Glomerular endothelial cell (primary cell): ENCODE results near the gene DPH2. TPM values are rescaled to one million over a fixed set of nuclear protein-coding genes. Genes with fewer than 3 reads are reported as not detected.

Source experiments
- DNase-seq: peaks from one replicate; pipeline ENCODE4 v3.0.0-alpha.2; 2011; ENCODE audit warnings: low read depth, low spot score; ENCODE audit errors: extremely low read depth
- total RNA-seq: library from RNA; depleted of rRNA; stranded (reverse); fragments of >200 nt; gene quantifications from 2 replicates; pipeline ENCODE4 v1.2.3, GENCODE V29; 2015

The DPH2 gene
- total RNA-seq, 1 donor from 2014 or later: 19.4 TPM

DNA sequence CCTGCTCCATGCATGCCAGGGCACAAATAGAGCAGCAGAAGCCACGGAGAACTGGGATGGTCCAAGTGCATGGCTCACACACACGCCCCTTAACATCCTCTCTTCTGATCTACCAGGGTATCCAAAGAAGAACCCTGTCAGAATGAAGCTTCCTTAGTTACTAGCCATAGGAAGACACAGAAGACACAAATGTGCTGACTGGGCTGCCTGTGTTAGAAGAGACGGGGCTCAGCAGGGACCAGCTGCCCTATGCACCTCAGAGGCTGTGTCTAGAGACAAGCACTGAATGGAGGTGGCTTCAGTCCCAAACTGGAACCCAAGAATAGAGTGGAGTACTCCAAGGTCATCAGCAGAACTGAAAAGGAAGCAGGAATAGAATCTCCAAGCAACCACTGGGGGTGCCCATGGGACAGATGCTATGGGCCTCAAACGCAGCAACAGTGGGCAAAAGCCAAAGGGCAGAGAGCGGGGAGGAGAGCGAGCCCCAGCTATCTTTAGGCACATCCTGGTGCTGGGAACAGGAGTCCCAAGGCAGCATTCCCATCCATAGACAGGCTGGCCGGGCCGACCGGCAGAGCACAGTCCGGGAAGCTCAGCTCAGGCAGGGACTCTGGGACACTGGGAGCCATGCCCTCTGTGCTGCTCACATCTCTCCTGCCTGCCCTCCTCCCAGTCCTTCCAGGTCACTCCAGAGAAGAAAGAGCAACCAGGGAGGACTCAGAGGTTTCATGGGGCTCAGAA, 51.9 kb downstream of the DPH2 start:
- no peak for DNase-seq

Other genes starting within 250 kb of the DPH2 start
- 0.88 TPM in 1 of 2 replicates, not detected in the other for gene ARTN, start 36.2 kb upstream of the DPH2 start, total RNA-seq
- gene IPO13, start 23.1 kb upstream of the DPH2 start, total RNA-seq: 21.2 and 27.1 TPM in 2 replicates
- gene ATP6V0B, start 5.0 kb downstream of the DPH2 start, total RNA-seq: 103 and 119 TPM in 2 replicates
- gene B4GALT2, start 9.2 kb downstream of the DPH2 start, total RNA-seq: 87.5 and 93.8 TPM in 2 replicates
- 0.97 and 5.7 TPM in 2 replicates for gene CCDC24, start 21.6 kb downstream of the DPH2 start, total RNA-seq
- 0.15 and 1.5 TPM in 2 replicates for gene SLC6A9, start 61.5 kb downstream of the DPH2 start, total RNA-seq
- gene KLF17, start 148.8 kb downstream of the DPH2 start, total RNA-seq: not detected in 2 replicates
- not detected in 2 replicates for gene KLF18, start 171.6 kb downstream of the DPH2 start, total RNA-seq
- 48.3 and 48.4 TPM in 2 replicates for gene DMAP1, start 243.5 kb downstream of the DPH2 start, total RNA-seq